PC-9 (cell line): ENCODE data around the gene MICOS13. TPM values are rescaled to one million over a fixed set of nuclear protein-coding genes. Genes with fewer than 3 reads are reported as not detected.

ENCODE experiments used
- BruUV-seq: library from RNA; stranded (reverse); fragments of 400-500 nt; replicated peaks from 2 replicates; lab custom pipeline; 2021; lab: Mats Ljungman, UMichigan
- CTCF ChIA-PET: fragments of 300-600 bp; sonication (Branson Sonifier 250); formaldehyde crosslinking; loops from one replicate; lab custom pipeline; 2022; ENCODE audit warnings: antibody characterized with exemption; lab: Charles Lee
- POLR2A ChIA-PET: fragments of 300-600 bp; sonication (Branson Sonifier 250); formaldehyde crosslinking; loops from one replicate; lab custom pipeline; 2022; ENCODE audit warnings: antibody characterized with exemption; ENCODE audit not compliant: unreplicated experiment; lab: Charles Lee
- DNase-seq, 2 experiments: peaks; one replicate each; pipeline versions ENCODE4 v3.0.0 to v3.0.0-alpha.2; 2015 to 2022; ENCODE audit warnings: mixed read lengths in 1 of 2
- H2AFZ ChIP-seq: fragments of 200-600 bp; sonication (generic); 2 replicates; pipeline ENCODE4 v1.8.1; 2017; ENCODE audit warnings: antibody characterized with exemption
- H3F3A ChIP-seq: fragments of 200-600 bp; sonication (generic); 2 replicates; pipeline ENCODE4 v1.8.1; 2017; ENCODE audit warnings: antibody characterized with exemption, mild to moderate bottlenecking, low read depth; ENCODE audit not compliant: insufficient read depth
- H3K27ac ChIP-seq: fragments of 200-600 bp; sonication (generic); 2 replicates; pipeline ENCODE4 v1.6.1; 2016; ENCODE audit warnings: mixed run types
- H3K27me3 ChIP-seq: fragments of 200-600 bp; sonication (generic); 2 replicates; pipeline ENCODE4 v1.6.1; 2016; ENCODE audit warnings: low read depth, mixed run types; ENCODE audit not compliant: insufficient read depth
- H3K36me3 ChIP-seq: fragments of 200-600 bp; sonication (generic); 2 replicates; pipeline ENCODE4 v1.6.1; 2016; ENCODE audit warnings: low read depth, mixed run types
- H3K4me1 ChIP-seq: fragments of 200-600 bp; sonication (generic); replicated peaks from 2 replicates; pipeline ENCODE4 v1.6.1; 2016; ENCODE audit warnings: mixed run types; ENCODE audit not compliant: insufficient read depth
- H3K4me2 ChIP-seq: fragments of 200-600 bp; sonication (generic); 2 replicates; pipeline ENCODE4 v1.6.1; 2017; ENCODE audit warnings: mixed run types
- H3K4me3 ChIP-seq: fragments of 200-600 bp; sonication (generic); 2 replicates; pipeline ENCODE4 v1.6.1; 2016; ENCODE audit warnings: mixed run types
- H3K79me2 ChIP-seq: fragments of 200-600 bp; sonication (generic); 2 replicates; pipeline ENCODE4 v1.6.1; 2017; ENCODE audit warnings: low read depth, mixed run types
- H3K9me2 ChIP-seq: fragments of 200-600 bp; sonication (generic); 2 replicates; pipeline ENCODE4 v1.8.1; 2017; ENCODE audit warnings: mild to moderate bottlenecking; ENCODE audit not compliant: insufficient read depth
- H3K9me3 ChIP-seq: fragments of 200-600 bp; sonication (generic); 2 replicates; pipeline ENCODE4 v1.8.1; 2016; ENCODE audit warnings: low read depth; ENCODE audit not compliant: insufficient read depth
- H4K20me1 ChIP-seq: fragments of 200-600 bp; sonication (generic); 2 replicates; pipeline ENCODE4 v1.8.1; 2017; ENCODE audit not compliant: insufficient read depth
- CTCF ChIP-seq: fragments of 200-600 bp; sonication (generic); conservative IDR thresholded peaks from 2 replicates; pipeline ENCODE4 v1.6.1; 2017; ENCODE audit warnings: mixed run types, antibody characterized with exemption, mild to moderate bottlenecking, moderate library complexity
- EZH2 ChIP-seq: fragments of 200-600 bp; sonication (generic); IDR thresholded peaks from 2 replicates; pipeline ENCODE4 v1.8.0; 2017; ENCODE audit warnings: antibody characterized with exemption, low read depth
- intact Hi-C: fragments of 100-400 bp; cut with micrococcal nuclease; formaldehyde crosslinking; loops from one replicate; pipeline ENCODE4 v1.10.0; 2022; ENCODE audit not compliant: unreplicated experiment
- total RNA-seq: library from RNA; stranded (reverse); gene quantifications from 2 replicates; pipeline ENCODE4 v1.2.3, GENCODE V29; 2021

The MICOS13 gene
- total RNA-seq, 1 experiment from 2014 or later: 34.7 TPM

- Histone ChIP-seq H3K79me2 (peaks cover 24% of the 10 kb centered on the region), H3K27ac (no peak overlapping the region), H3F3A (peaks cover 29% of the 10 kb centered on the region), H3K4me3 (no peak overlapping the region), H3K36me3 (no peaks in the 10 kb centered on the region; the same call in 1 of the 2 replicates), H3K9me2 (no peaks in the 10 kb centered on the region), H3K4me1 (no peaks in the 10 kb centered on the region), H3K9me3 (no peaks in the 10 kb centered on the region), H3K4me2 (no peak overlapping the region), H4K20me1 (peaks cover 42% of the 10 kb centered on the region), H3K27me3 (no peaks in the 10 kb centered on the region), H2AFZ (no peak overlapping the region)
- CTCF ChIA-PET: no interaction called here
- BruUV-seq: no TSS peak
- no peak for DNase-seq
- TF ChIP-seq EZH2: no peak
- no peak for TF ChIP-seq CTCF
- intact Hi-C loops: no loop called here
- POLR2A ChIA-PET: no interaction called here
Measured at GRCh38 chr19:5696196-5697021, 16.1 kb upstream of the MICOS13 start.

- Histone ChIP-seq H3K27me3 (no peaks in the 10 kb centered on the region), H3F3A (peaks cover 29% of the 10 kb centered on the region), H3K79me2 (peaks cover 31% of the 10 kb centered on the region), H4K20me1 (peaks cover 42% of the 10 kb centered on the region), H3K9me3 (no peaks in the 10 kb centered on the region), H3K4me2 (no peak overlapping the region), H3K4me3 (no peak overlapping the region), H3K36me3 (peaks cover 6% of the 10 kb centered on the region; the same call in 1 of the 2 replicates), H3K9me2 (no peaks in the 10 kb centered on the region), H3K4me1 (no peaks in the 10 kb centered on the region), H3K27ac (no peak overlapping the region), H2AFZ (no peak overlapping the region)
- BruUV-seq: no TSS peak
- intact Hi-C loops: no loop called here
- ChIA-PET POLR2A (interaction anchor here (0.6 kb wide), 1 partner anchor 1105 kb away, joined by 3 read pairs; no protein-coding TSS in a partner anchor), CTCF (no interaction called here)
- TF ChIP-seq EZH2: no peak
- TF ChIP-seq CTCF: no peak
- DNase-seq: no peak
Measured at GRCh38 chr19:5695649-5696195, 15.4 kb upstream of the MICOS13 start.

- H3K4me2 ChIP-seq: no peak overlapping the region
- BruUV-seq: no TSS peak
- H4K20me1 ChIP-seq: peaks cover 42% of the 10 kb centered on the region
- H3K27me3 ChIP-seq: no peaks in the 10 kb centered on the region
- H3K4me3 ChIP-seq: no peak overlapping the region
- CTCF ChIA-PET: no interaction called here
- H3K9me2 ChIP-seq: no peaks in the 10 kb centered on the region
- H3F3A ChIP-seq: peaks cover 31% of the 10 kb centered on the region
- POLR2A ChIA-PET: interaction anchor here (0.6 kb wide), 1 partner anchor 1106 kb away, joined by 3 read pairs; no protein-coding TSS in a partner anchor
- peaks cover 37% of the 10 kb centered on the region for H3K79me2 ChIP-seq
- intact Hi-C loops: no loop called here
- H3K4me1 ChIP-seq: no peaks in the 10 kb centered on the region
- no peak overlapping the region for H2AFZ ChIP-seq
- no peak overlapping the region for H3K27ac ChIP-seq
- TF ChIP-seq EZH2 (no peak), CTCF (no peak)
- no peaks in the 10 kb centered on the region for H3K9me3 ChIP-seq
- DNase-seq: no peak
- H3K36me3 ChIP-seq: 0 out of 2 replicates have a peak, but pooled peaks cover 9% of the 10 kb centered on the region
Measured at GRCh38 chr19:5694956-5695648, 14.8 kb upstream of the MICOS13 start.
